Loucy (cell line): Measurements from ENCODE around the gene DCAKD.

ENCODE experiments used
- CTCF ChIP-seq: fragments of 200-600 bp; sonication (generic); conservative IDR thresholded peaks from 2 replicates; pipeline ENCODE4 v1.5.1; 2014; ENCODE audit warnings: mild to moderate bottlenecking, antibody characterized with exemption, low read length
- EZH2phosphoT487 ChIP-seq: fragments of 200-600 bp; IDR thresholded peaks from 2 replicates; pipeline ENCODE4 v1.6.1; 2018; ENCODE audit warnings: antibody characterized with exemption, mild to moderate bottlenecking, moderate library complexity, borderline replicate concordance

DNA sequence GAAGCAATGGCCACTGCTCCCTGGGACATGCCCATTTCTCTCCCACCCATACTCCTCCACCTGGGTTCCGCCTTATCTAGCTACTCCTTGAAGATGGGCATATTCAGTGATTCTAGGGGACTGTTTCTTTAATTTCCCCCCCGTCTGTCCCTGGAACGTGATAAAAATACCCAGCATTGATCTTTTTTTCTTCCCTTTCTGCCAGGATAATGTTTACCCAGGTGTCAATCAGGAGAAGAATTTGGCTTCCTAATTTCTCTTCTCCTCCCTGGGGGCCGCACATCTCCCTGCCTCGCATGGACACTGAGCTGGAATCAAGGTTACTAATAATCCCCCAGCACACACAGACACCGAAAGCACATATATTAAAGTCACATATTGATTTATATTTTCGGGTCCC is 35.2 kb downstream of the DCAKD start:
- TF ChIP-seq CTCF, result no peak
- no peak for TF ChIP-seq EZH2phosphoT487
